ENCODE data around the gene ARSD. TPM values are rescaled to one million over a fixed set of nuclear protein-coding genes. Genes with fewer than 3 reads are reported as not detected.
A peak's percentile ranks its signal among the peaks of the same experiment; 100 is the strongest.
"Not testable (repeated sequence)": the region's sequence is repeated elsewhere in the genome, so short reads cannot be mapped to it uniquely, and the experiment has no call there.

The ARSD gene
- total RNA-seq, 1 experiment from 2014 or later = 10.3 TPM

DNA sequence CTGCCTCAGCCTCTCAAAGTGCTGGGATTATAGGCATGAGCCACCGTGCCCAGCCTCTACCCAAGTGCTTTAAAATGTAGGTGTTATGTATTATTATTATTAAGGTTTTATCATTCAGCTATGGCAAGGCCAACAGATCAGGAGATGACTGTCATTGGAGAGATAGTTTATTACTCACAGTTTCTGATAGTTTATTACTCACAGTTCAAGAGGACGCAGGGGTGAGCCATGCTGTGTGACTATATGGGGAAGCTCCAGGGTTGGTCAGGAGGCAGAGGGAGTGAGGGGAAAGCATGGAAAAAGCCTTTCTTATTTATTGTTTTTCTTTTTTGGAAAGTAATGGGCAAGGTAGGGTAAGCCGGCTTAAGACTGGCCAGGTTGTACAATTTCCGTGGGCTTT, 25.4 kb upstream of the ARSD start:
- Histone ChIP-seq H3K23ac (ENCODE audit: insufficient read length, low read depth, low read length) (no peak overlapping the region), H3K14ac (ENCODE audit: insufficient read depth, low read length) (no peak overlapping the region), H3K9me3 (ENCODE audit: control insufficient read depth, low read depth, low read length) (no peaks in the 10 kb centered on the region), H4K5ac (ENCODE audit: insufficient read length, low read depth, low read length) (no peak overlapping the region), H3K18ac (ENCODE audit: insufficient read length, low read depth, low read length) (no peak overlapping the region), H3K4ac (ENCODE audit: low read depth, low read length) (no peak overlapping the region), H3K9ac (ENCODE audit: extremely low read depth, insufficient read length, low read length) (no peak overlapping the region), H3K79me2 (ENCODE audit: insufficient read depth, low read length) (0 out of 2 replicates have a peak, but pooled peaks cover 2% of the 10 kb centered on the region), H3K56ac (ENCODE audit: insufficient read length, low read depth, low read length) (no peak overlapping the region), H2AK5ac (ENCODE audit: insufficient read length, low read length) (no peak overlapping the region), H3K23me2 (ENCODE audit: insufficient read length, low read depth, low read length, poor library complexity, severe bottlenecking) (no peaks in the 10 kb centered on the region), H3K79me1 (ENCODE audit: insufficient read depth, low read depth, low read length, poor library complexity, severe bottlenecking) (no peaks in the 10 kb centered on the region), H3K4me2 (ENCODE audit: insufficient read depth, insufficient read length, low read length) (no peak overlapping the region), H4K91ac (ENCODE audit: insufficient read length, low read depth, low read length) (no peak overlapping the region), H4K8ac (replicated peaks; ENCODE audit: insufficient read length, low read depth, low read length) (no peak overlapping the region), H3T11ph (ENCODE audit: low read length) (no peak overlapping the region), H2BK120ac (ENCODE audit: low read depth, low read length, poor library complexity, severe bottlenecking) (no peak overlapping the region), H2BK12ac (ENCODE audit: insufficient read length, low read depth, low read length) (no peak overlapping the region), H4K20me1 (ENCODE audit: control insufficient read depth, insufficient read depth, insufficient read length) (no peaks in the 10 kb centered on the region), H2BK15ac (ENCODE audit: low read depth, low read length) (no peak overlapping the region), H3K4me1 (ENCODE audit: insufficient read depth, low read length) (no peaks in the 10 kb centered on the region), H2BK5ac (ENCODE audit: insufficient read length, low read length) (no peak overlapping the region), H2AFZ (ENCODE audit: low read length) (no peak overlapping the region), H3K27me3 (ENCODE audit: insufficient read depth, low read length) (no peaks in the 10 kb centered on the region), H2BK20ac (ENCODE audit: low read depth, low read length, poor library complexity, severe bottlenecking) (no peak overlapping the region), H3K27ac (ENCODE audit: insufficient read length, low read depth, low read length) (no peak overlapping the region)
- H3K4me1 Mint-ChIP-seq = peaks cover under 1 to 11% of the 10 kb centered on the region in 2 experiments
- WGBS (ENCODE audit: extremely low coverage, insufficient read length, low lambda C conversion rate) = no CpG with 5 or more reads among the region's 4 CpGs
- H3K27ac Mint-ChIP-seq = peak overlapping the region in 1 of 3 experiments; percentile 63; a peak in 1 of 7 replicates
- DNase-seq = no peak
- TF ChIP-seq, protein P1, sequence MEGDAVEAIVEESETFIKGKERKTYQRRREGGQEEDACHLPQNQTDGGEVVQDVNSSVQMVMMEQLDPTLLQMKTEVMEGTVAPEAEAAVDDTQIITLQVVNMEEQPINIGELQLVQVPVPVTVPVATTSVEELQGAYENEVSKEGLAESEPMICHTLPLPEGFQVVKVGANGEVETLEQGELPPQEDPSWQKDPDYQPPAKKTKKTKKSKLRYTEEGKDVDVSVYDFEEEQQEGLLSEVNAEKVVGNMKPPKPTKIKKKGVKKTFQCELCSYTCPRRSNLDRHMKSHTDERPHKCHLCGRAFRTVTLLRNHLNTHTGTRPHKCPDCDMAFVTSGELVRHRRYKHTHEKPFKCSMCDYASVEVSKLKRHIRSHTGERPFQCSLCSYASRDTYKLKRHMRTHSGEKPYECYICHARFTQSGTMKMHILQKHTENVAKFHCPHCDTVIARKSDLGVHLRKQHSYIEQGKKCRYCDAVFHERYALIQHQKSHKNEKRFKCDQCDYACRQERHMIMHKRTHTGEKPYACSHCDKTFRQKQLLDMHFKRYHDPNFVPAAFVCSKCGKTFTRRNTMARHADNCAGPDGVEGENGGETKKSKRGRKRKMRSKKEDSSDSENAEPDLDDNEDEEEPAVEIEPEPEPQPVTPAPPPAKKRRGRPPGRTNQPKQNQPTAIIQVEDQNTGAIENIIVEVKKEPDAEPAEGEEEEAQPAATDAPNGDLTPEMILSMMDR (conservative IDR thresholded peaks at IDR 0.05) = no peak
- H3K9me3 Mint-ChIP-seq = no peaks in the 10 kb centered on the region
- H3K36me3 Mint-ChIP-seq (ENCODE audit: insufficient read depth in 1 of 3, low read depth in 3 of 3) = peaks cover under 1 to 41% (median 24%) of the 10 kb centered on the region in 3 experiments; a peak in 6 of 7 replicates
- H3K4me3 Mint-ChIP-seq = no peak overlapping the region
- no peaks in the 10 kb centered on the region; the same call in none of the 2 replicates for H3K27me3 Mint-ChIP-seq (ENCODE audit: low read depth)

DNA sequence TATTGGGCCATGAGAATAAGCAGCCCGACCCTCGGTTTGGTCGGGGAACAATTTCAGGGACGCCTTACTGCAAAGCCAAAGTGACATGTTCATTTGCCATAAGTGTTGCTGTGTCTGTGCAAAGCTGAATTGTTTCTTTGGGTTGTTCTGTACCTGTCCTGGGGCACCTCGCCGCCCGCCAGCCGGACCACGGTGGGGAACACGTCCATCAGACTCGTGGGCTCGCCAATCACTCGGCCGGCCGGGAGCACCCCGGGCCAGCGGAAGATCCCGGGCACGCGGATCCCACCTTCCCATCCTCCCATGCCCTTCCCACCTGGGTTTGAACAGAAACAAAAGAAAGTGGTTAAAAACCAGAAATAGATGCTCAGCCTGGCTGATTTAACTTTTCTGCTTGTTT, 8.8 kb upstream of the ARSD start:
- H3K4me3 Mint-ChIP-seq; H3K27me3 ChIP-seq (ENCODE audit: insufficient read depth, low read length); H2BK15ac ChIP-seq (ENCODE audit: low read depth, low read length); H3K9me3 ChIP-seq (ENCODE audit: control insufficient read depth, low read depth, low read length); H3K56ac ChIP-seq (ENCODE audit: insufficient read length, low read depth, low read length); H2BK12ac ChIP-seq (ENCODE audit: insufficient read length, low read depth, low read length); H3K27me3 Mint-ChIP-seq (ENCODE audit: low read depth); H2BK20ac ChIP-seq (ENCODE audit: low read depth, low read length, poor library complexity, severe bottlenecking); H3K4me1 ChIP-seq (ENCODE audit: insufficient read depth, low read length); H3K23me2 ChIP-seq (ENCODE audit: insufficient read length, low read depth, low read length, poor library complexity, severe bottlenecking); H3K23ac ChIP-seq (ENCODE audit: insufficient read length, low read depth, low read length); H2BK5ac ChIP-seq (ENCODE audit: insufficient read length, low read length); H3K4ac ChIP-seq (ENCODE audit: low read depth, low read length); H3K14ac ChIP-seq (ENCODE audit: insufficient read depth, low read length); H4K20me1 ChIP-seq (ENCODE audit: control insufficient read depth, insufficient read depth, insufficient read length); H3T11ph ChIP-seq (ENCODE audit: low read length); H3K18ac ChIP-seq (ENCODE audit: insufficient read length, low read depth, low read length); H2AK5ac ChIP-seq (ENCODE audit: insufficient read length, low read length); DNase-seq; H3K9ac ChIP-seq (ENCODE audit: extremely low read depth, insufficient read length, low read length); H2BK120ac ChIP-seq (ENCODE audit: low read depth, low read length, poor library complexity, severe bottlenecking); H3K27ac ChIP-seq (ENCODE audit: insufficient read length, low read depth, low read length); H3K4me2 ChIP-seq (ENCODE audit: insufficient read depth, insufficient read length, low read length); H4K8ac ChIP-seq (replicated peaks; ENCODE audit: insufficient read length, low read depth, low read length); H2AFZ ChIP-seq (ENCODE audit: low read length); H4K5ac ChIP-seq (ENCODE audit: insufficient read length, low read depth, low read length); H3K79me1 ChIP-seq (ENCODE audit: insufficient read depth, low read depth, low read length, poor library complexity, severe bottlenecking); H4K91ac ChIP-seq (ENCODE audit: insufficient read length, low read depth, low read length); H3K79me2 ChIP-seq (ENCODE audit: insufficient read depth, low read length): not testable (repeated sequence)
- Mint-ChIP-seq H3K36me3 (ENCODE audit: insufficient read depth in 1 of 3, low read depth in 3 of 3) (peaks cover 5 to 30% (median 23%) of the 10 kb centered on the region in 3 experiments), H3K4me1 (peaks cover 15% of the 10 kb centered on the region in 2 experiments), H3K27ac (peak overlapping the region in 1 of 3 experiments; percentile 70; a peak in 1 of 7 replicates), H3K9me3 (peaks cover 0 to 12% of the 10 kb centered on the region in 2 experiments; a peak in 1 of 5 replicates)
- WGBS (ENCODE audit: extremely low coverage, insufficient read length, low lambda C conversion rate) = no CpG with 5 or more reads among the region's 20 CpGs
